ENCODE data around the gene CETN2.
A peak's percentile ranks its signal among the peaks of the same experiment; 100 is the strongest.
"Not testable (repeated sequence)": the region's sequence is repeated elsewhere in the genome, so short reads cannot be mapped to it uniquely, and the experiment has no call there.

Gene CETN2

GRCh38 chrX:152830312-152831305 is at the start of gene CETN2, which contains the start of gene NSDHL:
Gene CETN2 (minus strand): TSS chrX:152830757. CDS start chrX:152830710, 47 bp downstream.
Gene NSDHL (plus strand): TSS chrX:152831063. CDS start chrX:152846325, 15,262 bp downstream.
- peak; percentile 99 for DNase-seq

- DNase-seq = no peak
Observed at GRCh38 chrX:152878976-152879755, 48.6 kb upstream of the CETN2 start.

- DNase-seq = no peak
Observed at GRCh38 chrX:152876931-152877840, 46.6 kb upstream of the CETN2 start.

- DNase-seq = no peak
Observed at GRCh38 chrX:152873361-152873760, 42.8 kb upstream of the CETN2 start.

- DNase-seq = no peak
Observed at GRCh38 chrX:152872522-152872921, 42.0 kb upstream of the CETN2 start.

DNA sequence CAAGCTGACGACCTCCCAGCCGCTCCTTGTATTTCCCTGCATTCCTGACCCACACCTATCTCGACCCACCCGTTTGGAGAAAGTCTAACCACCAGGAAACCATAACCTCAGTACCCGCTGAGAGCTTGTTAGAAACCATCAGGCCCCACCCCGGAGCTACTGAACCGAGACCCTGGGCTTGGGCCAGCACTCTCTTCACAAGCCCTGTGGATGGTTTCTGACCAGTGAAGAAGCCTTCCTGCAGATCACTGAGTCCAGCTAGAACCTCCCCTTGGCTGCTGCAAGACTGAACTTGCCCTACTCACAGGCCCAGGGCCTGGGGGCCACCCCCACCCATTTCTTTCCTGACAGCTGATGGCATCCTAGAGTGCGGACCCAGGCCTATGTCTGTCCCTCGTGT is 40.7 kb upstream of the CETN2 start:
- no peak for DNase-seq

DNA sequence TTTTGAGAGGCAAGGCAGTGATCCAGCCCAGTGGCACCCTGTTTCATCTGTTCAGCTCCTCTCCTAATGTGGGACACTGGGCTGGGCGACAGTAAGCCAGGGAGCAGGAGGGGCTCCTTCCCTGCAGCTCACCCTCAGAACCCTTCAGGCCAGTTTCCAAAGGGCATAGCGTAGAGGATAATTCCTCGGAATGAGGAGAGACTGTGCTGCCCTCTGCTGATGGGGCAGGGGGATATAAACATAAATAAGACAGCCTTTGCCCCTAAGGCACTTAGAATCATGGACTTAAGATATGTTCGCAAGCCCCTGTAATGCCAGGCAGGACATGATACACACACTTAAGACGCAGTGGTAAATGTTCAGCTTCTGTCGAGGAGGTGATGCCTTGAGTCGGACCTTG is 39.4 kb upstream of the CETN2 start:
- DNase-seq = no peak

- DNase-seq = no peak
Observed at GRCh38 chrX:152866386-152866785, 35.8 kb upstream of the CETN2 start.

DNA sequence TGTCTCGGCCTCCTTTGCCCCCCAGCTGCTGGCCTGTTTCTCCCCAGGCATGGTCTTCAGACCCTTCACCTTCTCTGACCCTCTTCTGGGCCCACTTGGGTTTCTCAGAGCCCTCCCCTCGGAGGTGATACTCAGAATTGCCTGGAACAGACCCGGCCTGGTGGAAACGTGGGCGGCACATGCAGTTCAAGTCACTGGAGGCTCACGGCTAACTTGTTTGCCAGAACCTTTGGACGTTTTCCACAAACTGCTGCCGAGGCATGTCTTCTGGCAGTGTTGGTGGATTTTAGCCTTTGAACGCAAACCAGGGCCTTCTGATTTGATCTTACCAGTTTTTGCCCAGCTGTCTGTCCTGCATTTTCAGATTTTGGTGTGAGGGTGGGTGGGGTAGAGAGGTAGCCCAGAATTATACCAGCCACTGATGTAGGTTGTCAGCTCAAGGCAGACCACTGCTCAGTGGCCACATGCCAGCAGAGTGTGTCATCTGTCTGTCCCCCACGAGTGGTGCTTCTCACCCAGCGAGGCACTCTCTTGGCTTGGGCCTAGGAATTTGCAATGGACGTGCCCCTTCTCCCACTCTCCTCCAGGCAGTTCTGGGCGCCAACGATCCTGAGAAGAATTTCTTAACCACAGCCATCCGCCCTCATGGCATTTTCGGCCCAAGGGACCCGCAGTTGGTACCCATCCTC is 34.8 kb upstream of the CETN2 start:
- no peak for DNase-seq

GRCh38 chrX:152861826-152862225 is 31.3 kb upstream of the CETN2 start:
- no peak for DNase-seq

GRCh38 chrX:152861116-152861515 is 30.6 kb upstream of the CETN2 start:
- no peak for DNase-seq

- DNase-seq = no peak
Observed at GRCh38 chrX:152853986-152854385, 23.4 kb upstream of the CETN2 start.

GRCh38 chrX:152850465-152850864 is 19.9 kb upstream of the CETN2 start:
- no peak for DNase-seq

- no peak for DNase-seq
Observed at GRCh38 chrX:152847281-152847680, 16.7 kb upstream of the CETN2 start.

DNA sequence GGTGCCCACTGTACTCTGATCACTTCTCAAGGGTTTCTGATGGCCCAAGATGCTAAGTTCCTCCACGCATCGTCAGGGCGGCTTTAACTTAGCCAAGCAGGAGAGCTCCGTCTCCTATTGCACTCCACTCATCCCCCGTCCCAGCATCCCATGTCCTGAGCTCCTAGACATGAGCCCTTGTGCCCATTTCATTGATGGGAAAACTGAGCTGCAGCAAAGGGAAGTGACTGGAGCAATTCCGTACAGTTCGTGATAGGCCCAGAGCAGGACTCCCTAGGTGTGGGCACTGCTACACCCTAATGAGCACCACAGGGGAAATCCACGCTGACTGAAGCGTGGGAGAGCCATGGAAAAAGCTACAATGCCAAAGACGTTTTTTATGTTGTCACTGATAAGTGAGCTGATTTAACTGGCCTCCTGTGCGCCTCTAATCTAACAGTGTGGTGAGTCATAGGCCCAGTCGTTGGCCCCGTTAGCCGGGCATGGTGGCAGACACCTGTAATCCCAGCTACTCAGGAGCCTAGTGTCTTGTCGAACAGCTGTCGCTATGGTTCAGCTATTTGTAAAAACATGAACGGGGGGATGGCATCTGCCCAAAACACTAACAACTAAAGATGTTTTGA is 15.2 kb upstream of the CETN2 start:
- DNase-seq = no peak

DNA sequence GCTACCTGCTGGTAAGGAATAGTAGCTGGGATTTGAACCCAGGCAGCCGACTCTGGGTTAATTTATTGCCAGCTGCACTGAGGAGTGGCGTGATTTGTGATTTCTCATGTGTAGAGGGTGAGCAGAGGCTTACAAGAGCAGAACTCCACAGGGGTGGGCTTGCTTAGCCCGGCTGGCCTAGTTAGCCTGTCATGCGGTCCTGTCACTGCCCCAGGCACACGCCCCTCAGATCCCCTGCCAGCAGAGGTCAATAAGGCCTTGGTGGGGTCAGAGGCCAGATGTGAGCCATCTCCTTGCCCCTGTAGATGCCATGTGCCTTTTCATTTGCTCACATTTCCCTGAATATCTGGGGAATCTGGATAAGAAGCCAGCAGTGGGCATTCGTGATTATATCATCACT is 13.7 kb upstream of the CETN2 start:
- DNase-seq = no peak

GRCh38 chrX:152843852-152844251 is 13.3 kb upstream of the CETN2 start:
- no peak for DNase-seq

- DNase-seq = no peak
Observed at GRCh38 chrX:152842772-152843338, 12.3 kb upstream of the CETN2 start.

DNA sequence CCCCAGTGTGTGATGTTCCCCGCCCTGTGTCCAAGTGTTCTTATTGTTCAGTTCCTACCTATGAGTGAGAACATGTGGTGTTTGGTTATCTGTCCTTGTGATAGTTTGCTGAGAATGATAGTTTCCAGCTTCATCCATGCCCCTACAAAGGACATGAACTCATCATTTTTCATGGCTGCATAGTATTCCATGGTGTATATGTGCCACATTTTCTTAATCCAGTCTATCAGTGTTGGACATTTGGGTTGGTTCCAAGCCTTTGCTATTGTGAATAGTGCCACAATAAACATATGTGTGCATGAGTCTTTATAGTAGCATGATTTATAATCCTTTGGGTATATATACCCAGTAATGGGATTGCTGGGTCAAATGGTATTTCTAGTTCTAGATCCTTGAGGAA is 4.9 kb upstream of the CETN2 start:
- DNase-seq = not testable (repeated sequence)

GRCh38 chrX:152833378-152833777 is 2.8 kb upstream of the CETN2 start:
- DNase-seq = no peak

- no peak for DNase-seq
Observed at GRCh38 chrX:152832520-152832919, 2.0 kb upstream of the CETN2 start.
